DOHH2 (cell line): Measurements from ENCODE around the gene EXD3.

Experiments used
- EZH2phosphoT487 ChIP-seq: fragments of 200-600 bp; sonication (generic); IDR thresholded peaks from 2 replicates; pipeline ENCODE4 v1.6.1; 2017; ENCODE audit warnings: borderline replicate concordance, mild to moderate bottlenecking, antibody characterized with exemption, low read length, moderate library complexity, mixed read lengths
- TF ChIP-seq, protein P1 (sequence below): fragments of 200-600 bp; sonication (generic); IDR thresholded peaks from one replicate; pipeline ENCODE4 v1.5.1; 2014; ENCODE audit warnings: antibody characterized with exemption, mild to moderate bottlenecking, low read depth, low read length; ENCODE audit not compliant: poor library complexity, severe bottlenecking

DNA sequence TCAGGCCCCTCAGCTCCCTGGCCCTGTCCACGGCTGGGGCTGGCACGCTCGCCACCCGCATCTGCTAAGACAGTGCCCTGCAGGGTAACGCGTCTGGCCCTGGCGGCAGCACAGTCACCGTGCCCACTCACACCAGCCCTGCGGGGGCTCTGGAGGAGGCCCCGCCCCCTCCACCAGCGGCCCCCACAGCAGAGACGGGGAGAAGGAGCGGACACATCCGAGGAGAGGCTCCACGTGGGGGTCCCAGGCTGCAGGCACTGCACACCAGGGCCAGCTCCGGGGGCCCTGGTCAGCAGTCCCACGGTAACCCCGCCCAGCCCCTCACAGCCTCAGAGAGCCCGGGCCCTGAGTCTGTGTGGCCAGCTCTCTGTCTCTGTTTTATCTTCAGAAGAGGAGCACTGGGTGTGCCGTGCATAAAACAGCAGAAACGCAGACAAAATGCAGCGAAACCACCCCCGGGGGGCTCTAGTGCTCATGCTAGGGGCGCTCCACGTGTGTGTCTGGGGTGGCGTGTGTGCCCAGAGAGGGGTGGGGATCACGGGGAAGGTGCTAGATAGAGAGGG lies 73.4 kb downstream of the EXD3 start:
- TF ChIP-seq, protein P1, sequence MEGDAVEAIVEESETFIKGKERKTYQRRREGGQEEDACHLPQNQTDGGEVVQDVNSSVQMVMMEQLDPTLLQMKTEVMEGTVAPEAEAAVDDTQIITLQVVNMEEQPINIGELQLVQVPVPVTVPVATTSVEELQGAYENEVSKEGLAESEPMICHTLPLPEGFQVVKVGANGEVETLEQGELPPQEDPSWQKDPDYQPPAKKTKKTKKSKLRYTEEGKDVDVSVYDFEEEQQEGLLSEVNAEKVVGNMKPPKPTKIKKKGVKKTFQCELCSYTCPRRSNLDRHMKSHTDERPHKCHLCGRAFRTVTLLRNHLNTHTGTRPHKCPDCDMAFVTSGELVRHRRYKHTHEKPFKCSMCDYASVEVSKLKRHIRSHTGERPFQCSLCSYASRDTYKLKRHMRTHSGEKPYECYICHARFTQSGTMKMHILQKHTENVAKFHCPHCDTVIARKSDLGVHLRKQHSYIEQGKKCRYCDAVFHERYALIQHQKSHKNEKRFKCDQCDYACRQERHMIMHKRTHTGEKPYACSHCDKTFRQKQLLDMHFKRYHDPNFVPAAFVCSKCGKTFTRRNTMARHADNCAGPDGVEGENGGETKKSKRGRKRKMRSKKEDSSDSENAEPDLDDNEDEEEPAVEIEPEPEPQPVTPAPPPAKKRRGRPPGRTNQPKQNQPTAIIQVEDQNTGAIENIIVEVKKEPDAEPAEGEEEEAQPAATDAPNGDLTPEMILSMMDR: no peak
- no peak for TF ChIP-seq EZH2phosphoT487
